Measurements from ENCODE around the gene NOLC1.

DNA sequence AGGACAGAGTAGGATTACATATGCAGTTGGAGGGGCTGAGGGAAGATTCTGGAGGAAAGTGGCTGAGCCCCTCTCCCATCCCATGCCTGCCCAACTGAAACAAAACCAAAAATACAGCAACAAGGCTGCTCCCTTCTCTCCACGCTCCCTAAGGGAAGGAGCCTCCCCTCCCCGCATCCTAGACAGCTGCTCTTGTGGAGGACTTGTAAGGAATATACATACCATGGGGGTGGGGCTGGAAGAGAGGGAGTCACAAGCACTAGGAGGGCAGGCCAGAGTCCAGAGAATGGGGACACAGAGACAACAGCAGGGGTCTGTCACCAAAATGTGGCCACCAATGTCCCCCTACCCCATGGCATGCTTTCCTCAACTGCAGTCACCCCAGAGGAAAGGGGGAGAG, 45.2 kb upstream of the NOLC1 start:
- TF ChIP-seq POLR2A (IDR thresholded peaks at IDR 0.05; ENCODE audit: low read depth, low read length) (no peak), POLR2AphosphoS5 (IDR thresholded peaks at IDR 0.05; ENCODE audit: low read depth, low read length) (no peak), SPI1 (IDR thresholded peaks at IDR 0.05; ENCODE audit: low read depth, low read length) (no peak), POU2F2 (IDR thresholded peaks at IDR 0.05; ENCODE audit: low read depth, low read length) (no peak), TAF1 (IDR thresholded peaks at IDR 0.05; ENCODE audit: low read depth, low read length) (no peak)

All from GM12891 (cell line).